GM19035 (cell line): Measurements from ENCODE around the gene OR2T2.
"Not testable (repeated sequence)": the region's sequence is repeated elsewhere in the genome, so short reads cannot be mapped to it uniquely, and the experiment has no call there.

Experiments used
- ATAC-seq: cut with Tn5 transposase; IDR thresholded peaks from one replicate; pipeline ENCODE4 v1.9.1; 2021; ENCODE audit not compliant: unreplicated experiment

OR2T2 gene, protein sequence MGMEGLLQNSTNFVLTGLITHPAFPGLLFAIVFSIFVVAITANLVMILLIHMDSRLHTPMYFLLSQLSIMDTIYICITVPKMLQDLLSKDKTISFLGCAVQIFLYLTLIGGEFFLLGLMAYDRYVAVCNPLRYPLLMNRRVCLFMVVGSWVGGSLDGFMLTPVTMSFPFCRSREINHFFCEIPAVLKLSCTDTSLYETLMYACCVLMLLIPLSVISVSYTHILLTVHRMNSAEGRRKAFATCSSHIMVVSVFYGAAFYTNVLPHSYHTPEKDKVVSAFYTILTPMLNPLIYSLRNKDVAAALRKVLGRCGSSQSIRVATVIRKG

DNA sequence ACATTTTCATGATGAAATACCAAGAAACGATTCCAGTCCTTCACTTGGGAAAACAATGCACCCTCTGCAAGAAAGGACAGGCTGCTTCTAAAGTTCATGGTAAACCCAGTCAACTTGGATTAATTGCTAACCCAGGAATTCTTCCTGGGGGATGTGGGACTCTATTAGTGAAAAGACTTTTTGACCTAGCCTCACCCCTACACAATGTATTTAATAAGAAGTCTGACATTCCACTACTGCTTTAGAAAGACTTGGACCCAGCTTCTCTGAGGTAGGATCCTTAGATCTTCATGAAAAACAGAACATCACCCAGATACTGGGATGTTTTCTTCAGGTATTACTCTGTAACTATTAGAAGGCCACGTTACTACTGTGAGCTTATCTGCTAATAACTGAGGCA lies at the start of gene OR2T2:
TSS of gene OR2T2 (plus strand) at position 239 of the 400 bp plus-strand sequence. CDS start 7,161 bp downstream, outside the sequence.
- ATAC-seq: not testable (repeated sequence)

- ATAC-seq: no peak
Observed at GRCh38 chr1:248402748-248403147, 42.7 kb upstream of the OR2T2 start, which contains the start of gene OR2T1. TSS of gene OR2T1 (plus strand) at chr1:248403048. CDS start at chr1:248406148, 3,100 bp downstream.

- ATAC-seq: no peak
Observed at GRCh38 chr1:248404024-248404423, 41.4 kb upstream of the OR2T2 start.

DNA sequence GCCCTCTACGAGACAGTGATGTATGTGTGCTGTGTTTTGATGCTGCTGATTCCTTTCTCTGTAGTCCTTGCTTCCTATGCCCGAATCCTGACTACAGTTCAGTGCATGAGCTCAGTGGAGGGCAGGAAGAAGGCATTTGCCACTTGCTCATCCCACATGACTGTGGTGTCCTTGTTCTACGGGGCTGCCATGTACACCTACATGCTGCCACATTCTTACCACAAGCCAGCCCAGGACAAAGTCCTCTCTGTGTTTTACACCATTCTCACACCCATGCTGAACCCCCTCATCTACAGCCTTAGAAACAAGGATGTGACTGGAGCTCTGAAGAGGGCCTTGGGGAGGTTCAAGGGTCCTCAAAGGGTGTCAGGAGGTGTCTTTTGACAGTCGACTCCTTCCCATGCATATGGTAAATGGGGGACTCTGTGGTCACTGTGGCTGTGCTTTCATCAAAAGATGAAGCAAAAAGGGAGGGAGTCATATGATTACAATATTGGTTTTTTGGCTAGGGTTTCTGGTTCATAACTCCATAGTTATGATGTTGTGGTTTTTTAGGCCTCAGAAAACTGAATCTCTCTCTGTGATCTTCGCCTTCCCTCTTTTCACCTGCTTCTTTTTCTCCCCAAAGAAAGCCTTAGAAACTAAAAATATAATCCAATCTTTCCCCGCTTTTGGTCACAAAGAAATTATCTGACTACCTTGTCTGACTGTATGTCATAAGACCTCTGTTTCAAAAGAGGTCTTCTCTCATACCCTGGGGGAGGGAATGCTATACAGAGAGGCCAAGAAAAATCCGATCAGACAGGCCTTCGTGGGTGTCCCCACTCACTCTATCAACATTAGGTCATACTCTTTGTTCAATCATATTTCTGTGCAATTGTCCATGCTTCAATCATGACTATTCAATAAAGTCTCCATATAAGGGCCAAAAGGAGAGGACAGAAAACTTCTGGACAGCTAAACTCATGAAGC lies 38.4 kb upstream of the OR2T2 start:
- ATAC-seq: no peak

DNA sequence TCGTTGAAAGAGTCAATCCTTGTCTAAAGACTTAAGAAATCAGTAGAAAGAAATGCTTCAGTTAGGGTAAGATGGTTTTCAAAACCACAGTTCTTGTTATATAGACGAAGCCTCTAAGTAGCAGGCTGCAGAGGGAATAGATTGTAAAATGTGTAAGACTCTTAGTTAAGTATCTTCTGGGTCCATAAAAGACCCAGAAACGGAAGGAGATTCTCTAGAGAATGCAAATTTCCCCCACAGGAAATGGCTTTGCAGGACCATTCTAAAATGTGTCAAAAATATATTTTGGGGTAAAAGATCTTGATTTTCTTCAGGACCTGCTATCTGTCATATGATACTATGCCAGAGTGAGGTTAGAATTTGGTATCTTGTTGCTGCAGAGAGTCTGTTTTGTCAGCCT lies 29.2 kb upstream of the OR2T2 start:
- ATAC-seq: no peak

GRCh38 chr1:248417854-248418253 lies 27.6 kb upstream of the OR2T2 start:
- ATAC-seq: no peak

DNA sequence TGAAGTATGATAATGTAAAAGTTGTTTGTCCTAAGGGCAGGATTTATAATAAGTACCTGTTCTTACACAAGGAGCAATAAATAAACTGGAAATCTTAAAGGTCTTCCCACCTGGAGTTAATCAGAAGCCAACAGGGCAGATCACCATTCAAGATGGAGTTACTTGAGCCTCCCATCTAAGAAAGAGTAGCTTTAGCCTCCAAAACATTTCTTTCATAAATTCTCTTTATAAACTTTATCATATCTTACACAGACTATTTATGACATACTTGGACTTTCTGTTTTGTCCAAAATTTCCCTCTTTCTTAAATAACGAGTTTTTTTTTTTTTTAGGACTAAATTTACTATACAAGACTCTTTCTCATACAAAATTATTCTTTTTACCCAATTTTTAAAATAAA lies 24.1 kb upstream of the OR2T2 start:
- no peak for ATAC-seq

DNA sequence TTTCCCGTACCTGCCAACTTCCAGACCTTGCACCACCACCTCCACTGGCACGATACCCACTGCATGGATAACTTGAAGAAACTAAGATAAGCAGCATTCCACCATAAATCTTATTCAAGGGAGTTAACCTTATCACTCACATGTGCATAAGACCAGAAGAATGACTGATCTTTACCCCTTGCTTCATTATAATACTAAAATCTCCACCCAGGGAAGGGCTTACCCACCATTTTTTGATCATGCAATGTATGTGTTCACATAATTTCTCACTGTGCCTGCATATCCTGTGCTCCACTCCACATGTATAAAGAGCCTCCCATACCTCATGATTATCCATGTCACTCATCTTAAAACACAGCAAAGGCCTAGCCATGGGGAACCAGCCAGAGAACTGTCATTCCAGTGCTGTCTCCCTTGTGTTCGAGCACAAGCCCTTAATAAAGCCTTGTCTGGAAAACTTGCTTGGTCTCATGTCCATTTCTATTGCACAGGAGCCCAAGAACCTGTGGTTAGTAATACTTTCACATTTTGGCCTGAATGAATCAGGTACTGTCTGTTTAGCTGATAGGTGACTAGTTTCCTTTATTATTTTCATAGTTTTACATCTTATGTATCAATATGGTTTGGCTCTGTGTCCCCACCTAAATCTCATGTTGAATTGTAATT lies 17.8 kb upstream of the OR2T2 start:
- peak; percentile 47 for ATAC-seq

- ATAC-seq: peak; percentile 84
Observed at GRCh38 chr1:248428192-248428533, 17.3 kb upstream of the OR2T2 start.

- not testable (repeated sequence) for ATAC-seq
Observed at GRCh38 chr1:248431683-248432082, 13.8 kb upstream of the OR2T2 start.

- peak; percentile 50 for ATAC-seq
Observed at GRCh38 chr1:248432201-248432600, 13.2 kb upstream of the OR2T2 start.

DNA sequence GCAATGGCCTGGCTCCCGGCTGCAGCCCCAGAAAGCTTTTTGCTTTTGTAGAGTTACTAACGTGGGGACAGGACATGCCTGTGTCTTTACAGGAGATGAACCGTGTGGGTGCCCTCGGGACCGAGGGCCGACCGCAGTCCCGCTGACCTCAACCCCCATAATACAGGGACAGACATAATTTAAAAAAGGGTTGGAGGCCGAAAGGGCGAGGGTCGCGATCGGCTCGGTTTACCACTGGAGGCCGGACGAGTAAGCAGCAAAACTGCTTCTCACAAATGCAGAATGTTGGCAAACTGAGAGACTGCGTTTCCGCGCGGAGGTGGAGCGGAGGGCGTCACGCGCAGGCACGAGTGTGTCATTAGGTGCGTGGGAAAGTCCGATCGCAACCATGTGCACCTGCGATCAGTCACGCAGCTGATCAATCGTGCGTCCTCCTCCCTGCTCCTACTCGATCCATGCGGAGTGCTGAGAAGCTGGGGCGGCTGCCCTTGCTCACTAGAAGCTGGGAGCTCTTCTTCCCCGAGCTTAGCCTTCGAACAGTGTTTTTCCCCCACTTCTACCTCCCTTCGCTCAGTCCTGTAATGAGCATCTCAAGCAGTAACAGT lies 11.5 kb upstream of the OR2T2 start:
- ATAC-seq: not testable (repeated sequence)

GRCh38 chr1:248434913-248435312 lies 10.5 kb upstream of the OR2T2 start:
- not testable (repeated sequence) for ATAC-seq

DNA sequence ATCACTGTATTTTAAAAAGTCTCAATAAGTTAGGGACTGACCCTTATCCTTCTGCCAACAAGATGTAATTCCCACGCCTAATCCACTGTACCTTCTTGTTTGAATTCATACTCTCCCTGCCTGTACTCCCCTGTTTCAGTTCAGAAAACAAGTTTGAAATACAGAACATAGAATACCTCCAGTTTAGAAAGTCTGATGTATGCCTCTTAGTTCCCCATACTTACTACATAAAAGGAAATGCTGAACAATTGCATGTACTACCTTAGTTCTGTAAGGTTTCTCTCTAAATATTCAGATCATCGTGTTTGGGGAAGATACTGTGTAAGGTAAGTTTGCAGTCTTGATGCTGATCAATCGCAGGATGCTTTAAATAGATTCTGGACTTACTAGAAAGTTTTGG lies 9.1 kb upstream of the OR2T2 start:
- peak; percentile 45 for ATAC-seq

GRCh38 chr1:248438668-248439067 lies 6.8 kb upstream of the OR2T2 start:
- not testable (repeated sequence) for ATAC-seq

DNA sequence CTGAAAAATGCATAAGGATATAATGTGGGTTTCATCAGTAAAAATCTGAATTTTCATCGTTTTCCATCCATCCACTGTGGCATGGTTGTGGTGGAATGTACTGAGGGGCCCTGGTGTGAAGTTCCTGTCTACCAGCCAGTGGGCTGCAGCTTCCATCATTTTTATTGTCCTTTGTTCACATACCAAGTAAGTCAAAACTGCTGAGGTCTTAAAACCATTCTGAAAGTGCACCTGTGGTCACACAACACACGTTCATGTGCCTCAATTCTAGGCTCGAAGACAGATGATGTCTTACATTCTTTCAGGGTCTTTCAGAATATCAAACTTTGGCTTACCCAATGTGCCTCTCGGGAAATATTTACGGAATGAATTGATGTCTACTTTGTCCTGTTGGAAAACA lies 6.2 kb upstream of the OR2T2 start:
- not testable (repeated sequence) for ATAC-seq

DNA sequence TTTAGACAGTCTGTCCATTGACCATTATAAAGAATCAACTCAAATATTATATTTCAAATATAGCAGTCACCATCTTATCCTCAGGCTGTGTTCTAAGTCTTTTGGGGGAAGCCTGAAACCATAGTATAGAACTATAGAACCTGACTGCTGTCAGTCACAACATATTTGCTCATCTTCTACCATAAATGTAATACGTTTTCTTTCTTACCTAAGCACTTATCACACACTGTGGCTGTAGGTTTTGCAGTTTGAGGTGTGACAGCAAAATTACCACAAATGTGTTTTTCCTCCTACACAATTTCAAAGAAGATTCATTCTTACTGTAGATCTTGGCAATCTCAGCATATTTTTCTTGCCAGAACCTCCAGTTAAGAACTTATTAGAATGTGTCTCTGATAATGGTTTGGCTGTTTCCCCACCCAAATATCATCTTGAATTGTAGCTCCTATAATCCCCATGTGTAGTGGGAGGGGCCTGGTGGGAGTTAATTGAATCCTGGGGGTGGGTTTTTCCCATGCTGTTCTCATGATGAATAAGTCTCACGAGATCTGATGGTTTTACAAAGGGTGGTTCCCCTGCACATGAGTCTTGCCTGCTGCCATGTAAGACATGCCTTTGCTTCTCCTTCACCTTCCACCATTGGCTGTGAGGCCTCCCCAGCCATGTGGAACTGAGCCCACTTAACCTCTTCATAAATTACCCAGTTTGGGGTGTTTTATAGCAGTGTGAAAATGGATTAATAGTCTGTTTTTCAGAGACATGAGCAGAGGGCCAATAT lies 2.7 kb upstream of the OR2T2 start:
- ATAC-seq: not testable (repeated sequence)

- not testable (repeated sequence) for ATAC-seq
Observed at GRCh38 chr1:248444603-248445002, 834 bp upstream of the OR2T2 start.

DNA sequence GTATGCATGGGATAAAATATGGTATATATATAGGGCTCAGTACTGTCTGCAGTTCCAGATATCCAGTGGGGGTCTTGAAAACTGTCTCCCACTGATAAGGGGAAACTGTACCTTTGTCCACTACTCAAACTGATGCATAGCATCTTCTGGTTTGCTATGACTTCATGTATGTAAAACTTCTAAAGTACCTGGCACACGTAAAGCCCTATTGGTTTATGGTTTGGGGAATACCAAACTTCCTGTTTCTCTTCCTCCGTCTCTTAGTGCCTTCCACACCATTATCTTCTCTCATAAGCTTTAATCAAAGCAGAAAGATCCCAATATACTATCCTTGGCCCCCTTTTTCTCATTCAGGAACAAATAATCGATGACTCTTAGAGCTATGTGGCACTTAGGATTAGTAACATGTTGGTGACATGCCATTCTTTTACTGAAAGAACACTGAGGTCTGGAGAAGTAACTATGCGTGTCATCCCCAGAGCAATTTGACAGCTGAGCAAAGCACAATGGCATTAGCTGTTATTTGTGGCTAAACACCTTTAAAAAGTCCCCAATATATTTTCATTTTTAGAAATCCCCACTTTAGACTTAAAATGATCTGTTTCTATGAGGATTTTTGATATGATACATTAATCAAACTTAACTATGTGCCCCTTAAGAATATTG lies 3.1 kb downstream of the OR2T2 start:
- ATAC-seq: peak; percentile 49
